Measurements from ENCODE around the gene CTU2. TPM values are rescaled to one million over a fixed set of nuclear protein-coding genes. Genes with fewer than 3 reads are reported as not detected.

The CTU2 gene
- total RNA-seq, 2 donors from 2014 or later: 5.7 to 10.2 TPM

- 90% methylated on average over 15 of the region's 19 CpGs; no CpG with 5 or more reads in 1 of the 2 donors for WGBS, 2 donors
- Histone ChIP-seq H3K36me3 (replicated peaks in 1 of 2; ENCODE audit: insufficient read depth in 1 of 2, low read depth in 2 of 2) (no peaks in the 10 kb centered on the region), H3K27ac (no peak overlapping the region), H3K9me3 (no peaks in the 10 kb centered on the region), H3K4me3 (no peak overlapping the region), H3K27me3 (no peaks in the 10 kb centered on the region), H3K4me1 (peaks cover 9% of the 10 kb centered on the region)
- TF ChIP-seq POLR2A (IDR thresholded peaks at IDR 0.05) (no peak), CTCF (IDR thresholded peaks at IDR 0.05) (no peak)
- ATAC-seq (no peak), DNase-seq (no peak)
- intact Hi-C loops (cut with DNase I): loop anchor here (5.0 kb wide), 1 partner anchor 34 kb away; no protein-coding TSS in a partner anchor
Observed at GRCh38 chr16:88742896-88743605, 36.7 kb downstream of the CTU2 start.

- ATAC-seq: peak; percentile 81
- Histone ChIP-seq H3K27ac (no peak overlapping the region), H3K4me3 (no peak overlapping the region)
Observed at GRCh38 chr16:88743693-88744576, 37.6 kb downstream of the CTU2 start.

GRCh38 chr16:88744577-88745521 lies 38.5 kb downstream of the CTU2 start:
- Histone ChIP-seq H3K4me3 (no peak overlapping the region), H3K27me3 (no peaks in the 10 kb centered on the region), H3K4me1 (peaks cover 9% of the 10 kb centered on the region), H3K36me3 (replicated peaks in 1 of 2; ENCODE audit: insufficient read depth in 1 of 2, low read depth in 2 of 2) (no peaks in the 10 kb centered on the region), H3K27ac (no peak overlapping the region), H3K9me3 (no peaks in the 10 kb centered on the region)
- ATAC-seq (no peak), DNase-seq (no peak)
- intact Hi-C loops (cut with DNase I): loop anchor here (5.0 kb wide), 1 partner anchor 32 kb away; no protein-coding TSS in a partner anchor
- TF ChIP-seq POLR2A (IDR thresholded peaks at IDR 0.05): no peak
- no peak for TF ChIP-seq CTCF (IDR thresholded peaks at IDR 0.05)
- WGBS, 2 donors: 60 to 68% methylated on average over 23 to 36 of the region's 39 CpGs

More at GRCh38 chr16:88743693-88744576, 37.6 kb downstream of the CTU2 start:
- H3K4me1 ChIP-seq: peaks cover 9% of the 10 kb centered on the region
- H3K36me3 ChIP-seq (replicated peaks in 1 of 2; ENCODE audit: insufficient read depth in 1 of 2, low read depth in 2 of 2): no peaks in the 10 kb centered on the region
- peak; percentile 77 to 86 (median 84) for DNase-seq
- H3K27me3 ChIP-seq: no peaks in the 10 kb centered on the region
- no peaks in the 10 kb centered on the region for H3K9me3 ChIP-seq
- intact Hi-C loops (cut with DNase I): loop anchor here (5.0 kb wide), 1 partner anchor 33 kb away; no protein-coding TSS in a partner anchor
- 42 to 44% methylated on average over 6 to 32 of the region's 32 CpGs for WGBS, 2 donors
- TF ChIP-seq POLR2A (IDR thresholded peaks at IDR 0.05) (no peak), CTCF (IDR thresholded peaks at IDR 0.05) (peak; percentile 81 to 89 (median 86))

GRCh38 chr16:88746506-88746905 lies 40.2 kb downstream of the CTU2 start:
- no peak overlapping the region for H3K4me3 ChIP-seq
- DNase-seq (no peak), ATAC-seq (no peak)
- TF ChIP-seq CTCF (IDR thresholded peaks at IDR 0.05) (no peak), POLR2A (IDR thresholded peaks at IDR 0.05) (no peak)
- no peaks in the 10 kb centered on the region for H3K36me3 ChIP-seq (replicated peaks in 1 of 2; ENCODE audit: insufficient read depth in 1 of 2, low read depth in 2 of 2)
- intact Hi-C loops (cut with DNase I): no loop called here
- H3K9me3 ChIP-seq: no peaks in the 10 kb centered on the region
- 56 to 62% methylated on average over 15 to 17 of the region's 17 CpGs for WGBS, 2 donors
- H3K27me3 ChIP-seq: no peaks in the 10 kb centered on the region
- H3K4me1 ChIP-seq: peaks cover 9% of the 10 kb centered on the region
- H3K27ac ChIP-seq: no peak overlapping the region
